H9 (cell line): ENCODE measurements around the gene GARS1. TPM values are rescaled to one million over a fixed set of nuclear protein-coding genes. Genes with fewer than 3 reads are reported as not detected.

Source experiments
- DNase-seq: peaks from one replicate; pipeline ENCODE4 v3.0.0-alpha.2; 2017
- H2AFZ ChIP-seq: one replicate; pipeline ENCODE4 v1.6.1; 2013; ENCODE audit warnings: mild to moderate bottlenecking, low read length, control low read depth, moderate library complexity
- H2AK5ac ChIP-seq: 2 replicates; pipeline ENCODE4 v1.6.1; 2013; ENCODE audit warnings: low read length, control low read depth, mixed read lengths; ENCODE audit not compliant: insufficient read length
- H2BK120ac ChIP-seq: one replicate; pipeline ENCODE4 v1.6.1; 2013; ENCODE audit warnings: low read depth, mild to moderate bottlenecking, low read length, control low read depth, inconsistent platforms; ENCODE audit not compliant: poor library complexity, severe bottlenecking
- H2BK12ac ChIP-seq: 2 replicates; pipeline ENCODE4 v1.6.1; 2013; ENCODE audit warnings: low read length, control low read depth, mixed read lengths, low read depth; ENCODE audit not compliant: insufficient read length
- H2BK15ac ChIP-seq: 2 replicates; pipeline ENCODE4 v1.6.1; 2013; ENCODE audit warnings: low read depth, low read length, control low read depth
- H2BK20ac ChIP-seq: one replicate; pipeline ENCODE4 v1.6.1; 2013; ENCODE audit warnings: low read depth, mild to moderate bottlenecking, low read length, control low read depth, inconsistent platforms; ENCODE audit not compliant: poor library complexity, severe bottlenecking
- H2BK5ac ChIP-seq: 2 replicates; pipeline ENCODE4 v1.6.1; 2013; ENCODE audit warnings: low read length, control low read depth, mixed read lengths; ENCODE audit not compliant: insufficient read length
- H3K14ac ChIP-seq: 2 replicates; pipeline ENCODE4 v1.6.1; 2013; ENCODE audit warnings: low read length, control low read depth; ENCODE audit not compliant: insufficient read depth
- H3K18ac ChIP-seq: 2 replicates; pipeline ENCODE4 v1.6.1; 2013; ENCODE audit warnings: low read depth, mild to moderate bottlenecking, mixed read lengths, low read length, control low read depth; ENCODE audit not compliant: insufficient read length
- H3K23ac ChIP-seq: 2 replicates; pipeline ENCODE4 v1.6.1; 2013; ENCODE audit warnings: low read length, control low read depth, mixed read lengths, low read depth; ENCODE audit not compliant: insufficient read length
- H3K23me2 ChIP-seq: 2 replicates; pipeline ENCODE4 v1.6.1; 2013; ENCODE audit warnings: low read depth, mild to moderate bottlenecking, mixed read lengths, low read length, control low read depth; ENCODE audit not compliant: insufficient read length, poor library complexity, severe bottlenecking
- H3K27ac ChIP-seq: 2 replicates; pipeline ENCODE4 v1.5.1; 2013; ENCODE audit warnings: low read length, control low read depth, mixed read lengths, low read depth; ENCODE audit not compliant: insufficient read length
- H3K27me3 ChIP-seq: 2 replicates; pipeline ENCODE4 v1.6.1; 2013; ENCODE audit warnings: low read length, control low read depth, inconsistent platforms; ENCODE audit not compliant: insufficient read depth
- H3K4ac ChIP-seq: 2 replicates; pipeline ENCODE4 v1.6.1; 2013; ENCODE audit warnings: low read depth, mild to moderate bottlenecking, control low read depth, inconsistent platforms, low read length, moderate library complexity
- H3K4me1 ChIP-seq: 2 replicates; pipeline ENCODE4 v1.6.1; 2013; ENCODE audit warnings: low read length, control low read depth, inconsistent platforms; ENCODE audit not compliant: insufficient read depth
- H3K4me2 ChIP-seq: 2 replicates; pipeline ENCODE4 v1.6.1; 2013; ENCODE audit warnings: low read length, control low read depth, mixed read lengths; ENCODE audit not compliant: insufficient read length, insufficient read depth
- H3K56ac ChIP-seq: 2 replicates; pipeline ENCODE4 v1.6.1; 2013; ENCODE audit warnings: low read depth, mild to moderate bottlenecking, mixed read lengths, low read length, control low read depth; ENCODE audit not compliant: insufficient read length
- H3K79me1 ChIP-seq: 2 replicates; pipeline ENCODE4 v1.6.1; 2013; ENCODE audit warnings: low read depth, mild to moderate bottlenecking, moderate library complexity, low read length, control low read depth, inconsistent platforms; ENCODE audit not compliant: insufficient read depth, poor library complexity, severe bottlenecking
- H3K79me2 ChIP-seq: 2 replicates; pipeline ENCODE4 v1.6.1; 2013; ENCODE audit warnings: low read length, control low read depth, inconsistent platforms; ENCODE audit not compliant: insufficient read depth
- H3K9ac ChIP-seq: 2 replicates; pipeline ENCODE4 v1.6.1; 2013; ENCODE audit warnings: low read length, control low read depth, mixed read lengths; ENCODE audit not compliant: insufficient read length; ENCODE audit errors: extremely low read depth
- H3K9me3 ChIP-seq: one replicate; pipeline ENCODE4 v1.6.1; 2013; ENCODE audit warnings: low read depth, low read length, inconsistent platforms; ENCODE audit not compliant: control insufficient read depth
- H3T11ph ChIP-seq: one replicate; pipeline ENCODE4 v1.6.1; 2013; ENCODE audit warnings: mild to moderate bottlenecking, low read length, control low read depth, inconsistent platforms
- H4K20me1 ChIP-seq: one replicate; pipeline ENCODE4 v1.6.1; 2013; ENCODE audit not compliant: control insufficient read depth, insufficient read length, insufficient read depth
- H4K5ac ChIP-seq: 2 replicates; pipeline ENCODE4 v1.6.1; 2013; ENCODE audit warnings: low read depth, mild to moderate bottlenecking, mixed read lengths, low read length, control low read depth; ENCODE audit not compliant: insufficient read length
- H4K8ac ChIP-seq: replicated peaks from 2 replicates; pipeline ENCODE4 v1.6.1; 2013; ENCODE audit warnings: low read length, control low read depth, mixed read lengths, low read depth; ENCODE audit not compliant: insufficient read length
- H4K91ac ChIP-seq: 2 replicates; pipeline ENCODE4 v1.6.1; 2013; ENCODE audit warnings: low read depth, mild to moderate bottlenecking, moderate library complexity, mixed read lengths, low read length, control low read depth; ENCODE audit not compliant: insufficient read length
- H3K27ac Mint-ChIP-seq, 3 experiments: 2 replicates in 2 of 3; 3 replicates in 1 of 3; pipeline ENCODE4 v1.8.0; 2020 to 2021; ENCODE audit warnings: mixed read lengths in 3 of 3, mild to moderate bottlenecking in 1 of 3, moderate library complexity in 1 of 3
- H3K27me3 Mint-ChIP-seq: 2 replicates; pipeline ENCODE4 v1.8.0; 2021; ENCODE audit warnings: low read depth, mild to moderate bottlenecking, moderate library complexity, mixed read lengths
- H3K36me3 Mint-ChIP-seq, 3 experiments: 2 replicates in 2 of 3; 3 replicates in 1 of 3; pipeline ENCODE4 v1.8.0; 2020 to 2021; ENCODE audit warnings: low read depth in 3 of 3, mixed read lengths in 3 of 3; ENCODE audit not compliant: insufficient read depth in 1 of 3
- H3K4me1 Mint-ChIP-seq, 2 experiments: 2 replicates each; pipeline ENCODE4 v1.8.0; 2020; ENCODE audit warnings: mixed read lengths in 2 of 2
- H3K4me3 Mint-ChIP-seq, 2 experiments: 2 replicates in 1 of 2; 3 replicates in 1 of 2; pipeline ENCODE4 v1.8.0; 2020 to 2021; ENCODE audit warnings: mild to moderate bottlenecking in 2 of 2, mixed read lengths in 2 of 2, moderate library complexity in 1 of 2
- H3K9me3 Mint-ChIP-seq, 2 experiments: 2 replicates in 1 of 2; 3 replicates in 1 of 2; pipeline ENCODE4 v1.8.0; 2020; ENCODE audit warnings: mild to moderate bottlenecking in 2 of 2, mixed read lengths in 2 of 2, moderate library complexity in 1 of 2
- CTCF ChIP-seq: fragments of 200-600 bp; sonication (generic); conservative IDR thresholded peaks from 3 replicates; pipeline ENCODE4 v1.8.0; 2021; ENCODE audit warnings: antibody characterized with exemption, mild to moderate bottlenecking
- WGBS: extraction: QIAGEN DNeasy Blood & Tissue Kit; methylation state at CpG from one replicate; pipeline ENCODE4 v1.1.7; 2013; ENCODE audit warnings: missing lambda C conversion rate, low lambda C conversion rate, mixed read lengths; ENCODE audit not compliant: insufficient read length; ENCODE audit errors: extremely low coverage; 5-methylcytosine and 5-hydroxymethylcytosine counted together
- total RNA-seq: library from RNA; stranded (reverse); gene quantifications from 2 replicates; pipeline ENCODE4 v1.2.1, GENCODE V29; 2021

Gene GARS1
- total RNA-seq, 1 experiment from 2014 or later: 234 TPM

- Histone ChIP-seq H2BK15ac (no peak overlapping the region), H3K27me3 (peaks cover 6% of the 10 kb centered on the region; the same call in 1 of the 2 replicates), H3K23ac (no peak overlapping the region), H2AFZ (no peak overlapping the region), H3T11ph (no peak overlapping the region), H3K9me3 (no peaks in the 10 kb centered on the region), H2AK5ac (no peak overlapping the region), H3K56ac (no peak overlapping the region), H3K4me1 (peaks cover 7% of the 10 kb centered on the region; the same call in 1 of the 2 replicates), H4K91ac (no peak overlapping the region), H3K23me2 (peaks cover 14% of the 10 kb centered on the region), H3K4me2 (peak overlapping the region; percentile 73), H2BK20ac (no peak overlapping the region), H2BK5ac (no peak overlapping the region), H2BK12ac (no peak overlapping the region), H2BK120ac (no peak overlapping the region), H3K9ac (no peak overlapping the region), H3K27ac (no peak overlapping the region), H4K8ac (no peak overlapping the region), H3K14ac (no peak overlapping the region), H3K18ac (no peak overlapping the region), H4K20me1 (peaks cover 3% of the 10 kb centered on the region), H3K79me2 (no peaks in the 10 kb centered on the region), H3K4ac (no peak overlapping the region), H4K5ac (no peak overlapping the region), H3K79me1 (no peaks in the 10 kb centered on the region)
- no peaks in the 10 kb centered on the region; a peak in 1 of 7 replicates for H3K36me3 Mint-ChIP-seq
- no CpG with 5 or more reads among the region's 16 CpGs for whole genome bisulfite sequencing
- no peaks in the 10 kb centered on the region; a peak in 1 of 5 replicates for H3K9me3 Mint-ChIP-seq
- DNase-seq: peak; percentile 67
- no peak overlapping the region; a peak in 1 of 7 replicates for H3K27ac Mint-ChIP-seq
- peak overlapping the region; percentile 62 to 91 for H3K4me3 Mint-ChIP-seq
- peaks cover 83% of the 10 kb centered on the region for H3K27me3 Mint-ChIP-seq
- TF ChIP-seq CTCF: peak; percentile 33; the same call in 2 of the 3 replicates
- H3K4me1 Mint-ChIP-seq: peaks cover 38 to 44% of the 10 kb centered on the region in 2 experiments
Measured at GRCh38 chr7:30681331-30681797, 86.7 kb downstream of the GARS1 start.
